WTC11 (cell line): ENCODE results near the gene KIRREL3.

Experiments used
- CREM ChIP-seq: sonication (generic); formaldehyde crosslinking; IDR thresholded peaks from 2 replicates; pipeline ENCODE4 v1.8.1; 2022; ENCODE audit warnings: mild to moderate bottlenecking, missing genetic modification reagents, moderate library complexity
- CTCF ChIP-seq: fragments of 200-600 bp; IDR thresholded peaks from 2 replicates; pipeline ENCODE4 v1.8.0; 2022; ENCODE audit warnings: antibody characterized with exemption
- ETV6 ChIP-seq: sonication (generic); formaldehyde crosslinking; IDR thresholded peaks from 2 replicates; pipeline ENCODE4 v1.8.1; 2022; ENCODE audit warnings: mild to moderate bottlenecking, missing genetic modification reagents
- JUN ChIP-seq: sonication (generic); formaldehyde crosslinking; IDR thresholded peaks from 2 replicates; pipeline ENCODE4 v1.8.0; 2023; ENCODE audit warnings: mild to moderate bottlenecking, missing genetic modification reagents
- MLX ChIP-seq: sonication (generic); formaldehyde crosslinking; IDR thresholded peaks from 2 replicates; pipeline ENCODE4 v1.8.1; 2023; ENCODE audit warnings: mild to moderate bottlenecking, missing genetic modification reagents, moderate library complexity
- NFE2L1 ChIP-seq: sonication (generic); formaldehyde crosslinking; IDR thresholded peaks from 2 replicates; pipeline ENCODE4 v1.8.1; 2023; ENCODE audit warnings: missing genetic modification reagents
- NR2C2 ChIP-seq: sonication (generic); formaldehyde crosslinking; IDR thresholded peaks from 2 replicates; pipeline ENCODE4 v1.8.0; 2022; ENCODE audit warnings: mild to moderate bottlenecking, missing genetic modification reagents
- ZNF232 ChIP-seq: sonication (generic); formaldehyde crosslinking; IDR thresholded peaks from 2 replicates; pipeline ENCODE4 v1.8.0; 2022; ENCODE audit warnings: mild to moderate bottlenecking, missing genetic modification reagents

GRCh38 chr11:126547691-126548090 is 452.9 kb downstream of the KIRREL3 start:
- TF ChIP-seq JUN (CRISPR knock-in tag) (no peak), ZNF232 (no peak), CREM (no peak), CTCF (no peak), MLX (CRISPR knock-in tag) (no peak), NFE2L1 (CRISPR knock-in tag) (no peak), NR2C2 (CRISPR knock-in tag) (no peak), ETV6 (CRISPR knock-in tag) (no peak)
